GM19328 (cell line): ENCODE data around the gene NEDD4.
"Not testable (repeated sequence)": the region's sequence is repeated elsewhere in the genome, so short reads cannot be mapped to it uniquely, and the experiment has no call there.

Experiments
- ATAC-seq: cut with Tn5 transposase; IDR thresholded peaks from one replicate; pipeline ENCODE4 v1.9.1; 2021; ENCODE audit warnings: mild to moderate bottlenecking, moderate library complexity; ENCODE audit not compliant: unreplicated experiment

Gene NEDD4

GRCh38 chr15:55993111-55993803, at the start of gene NEDD4:
Gene NEDD4, minus strand, starts transcription at chr15:55993612. Its CDS starts 57 bp downstream, at chr15:55993555.
- peak; percentile 86 for ATAC-seq

DNA sequence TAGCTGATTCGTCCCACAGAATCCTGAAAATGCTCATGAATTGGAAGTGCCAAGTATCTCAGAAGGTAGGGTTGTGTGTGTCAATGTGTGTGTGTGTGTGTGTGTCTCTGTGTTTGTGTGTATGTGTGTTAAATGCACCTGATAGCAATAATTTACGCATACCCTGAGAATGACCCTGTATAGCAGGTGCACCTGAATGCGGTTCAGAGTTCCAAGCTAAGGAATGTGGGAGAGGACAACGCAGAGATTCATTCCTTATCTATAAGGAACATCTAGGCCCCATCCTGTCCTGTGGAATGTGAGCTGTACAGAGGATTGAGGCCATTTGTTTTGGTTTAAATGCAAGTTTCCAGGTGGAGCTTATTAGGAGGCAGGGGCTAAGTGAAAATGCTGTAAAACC, 49.1 kb upstream of the NEDD4 start:
- ATAC-seq: no peak

DNA sequence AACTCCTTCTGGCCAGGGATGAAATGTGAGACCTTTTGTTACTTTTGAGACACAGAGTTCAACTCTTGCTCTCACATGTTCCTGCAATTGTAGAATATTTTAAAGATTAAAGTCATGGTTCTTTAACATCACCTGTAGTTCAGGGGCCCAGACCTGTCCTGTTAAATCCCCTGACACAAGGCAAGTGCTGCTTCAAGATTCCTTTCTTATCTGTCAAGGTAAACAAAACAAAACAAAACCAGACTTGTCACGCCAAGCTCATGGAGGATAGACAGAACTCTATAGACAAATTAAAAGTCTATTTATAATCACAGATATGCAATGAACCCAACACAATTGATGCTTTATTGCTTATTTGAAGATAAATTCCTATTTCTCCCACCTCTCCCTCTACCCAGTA, 48.6 kb upstream of the NEDD4 start:
- no peak for ATAC-seq

GRCh38 chr15:56040081-56041035, 46.9 kb upstream of the NEDD4 start:
- ATAC-seq: no peak

GRCh38 chr15:56038707-56039106, 45.3 kb upstream of the NEDD4 start:
- no peak for ATAC-seq

DNA sequence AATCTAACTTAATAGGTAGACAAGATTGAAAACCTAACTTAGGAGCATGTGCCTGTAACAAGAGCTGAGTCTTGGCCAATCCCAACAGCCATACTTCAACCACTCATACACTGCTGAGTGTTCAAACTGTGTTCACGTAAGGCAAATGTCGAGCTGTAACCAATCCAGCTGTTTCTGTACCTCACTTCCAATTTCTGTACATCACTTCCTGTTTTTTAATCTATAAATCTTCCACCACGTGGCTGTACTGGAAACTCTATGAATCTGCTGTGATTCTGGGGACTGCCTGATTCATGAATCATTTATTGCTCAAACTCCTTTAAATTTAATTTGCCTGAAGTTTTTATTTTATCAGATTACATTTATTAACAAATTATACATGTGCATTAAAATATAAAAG, 44.6 kb upstream of the NEDD4 start:
- no peak for ATAC-seq

GRCh38 chr15:56036546-56037067, 43.2 kb upstream of the NEDD4 start:
- ATAC-seq: no peak

GRCh38 chr15:56035166-56035565, 41.8 kb upstream of the NEDD4 start:
- ATAC-seq: no peak

DNA sequence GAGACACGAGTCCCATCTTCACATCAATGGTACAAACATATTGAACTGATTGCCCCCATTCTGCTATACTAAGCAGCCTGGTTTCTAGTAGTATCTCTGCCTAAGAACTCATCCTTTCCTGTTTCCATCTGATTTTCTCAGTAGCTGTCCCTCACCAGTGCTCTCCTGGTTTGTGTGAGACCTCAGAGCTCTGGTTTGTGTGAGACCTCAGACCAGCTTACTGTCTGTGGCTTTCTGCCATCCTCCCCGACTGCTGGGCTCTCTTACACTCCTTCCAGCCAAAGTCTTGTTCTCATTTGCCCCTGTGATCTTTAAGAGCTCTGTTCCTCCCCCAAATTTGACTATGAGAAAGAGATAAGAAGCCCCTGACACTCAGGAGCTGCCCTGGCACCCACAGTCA, 41.1 kb upstream of the NEDD4 start:
- no peak for ATAC-seq

DNA sequence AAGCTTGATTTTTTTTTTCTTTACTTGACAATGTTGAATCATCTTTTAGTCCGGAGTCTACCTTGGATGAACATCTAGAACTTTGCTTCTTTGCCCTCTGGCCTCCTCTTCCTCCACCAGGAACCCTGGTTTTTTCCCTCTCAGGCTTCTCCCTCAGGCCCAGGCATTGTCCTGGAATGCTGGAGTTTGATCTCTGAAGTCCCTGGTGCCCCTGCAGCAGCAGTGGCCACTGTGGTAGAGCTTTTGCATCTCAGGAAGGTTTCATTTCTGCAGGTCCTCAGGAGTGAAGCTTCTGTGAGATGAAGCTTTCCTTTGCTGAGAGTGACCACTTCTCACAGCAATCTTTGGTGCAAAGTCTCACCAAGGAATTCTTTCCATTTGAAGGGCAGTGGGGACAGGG, 39.0 kb upstream of the NEDD4 start:
- ATAC-seq: no peak

DNA sequence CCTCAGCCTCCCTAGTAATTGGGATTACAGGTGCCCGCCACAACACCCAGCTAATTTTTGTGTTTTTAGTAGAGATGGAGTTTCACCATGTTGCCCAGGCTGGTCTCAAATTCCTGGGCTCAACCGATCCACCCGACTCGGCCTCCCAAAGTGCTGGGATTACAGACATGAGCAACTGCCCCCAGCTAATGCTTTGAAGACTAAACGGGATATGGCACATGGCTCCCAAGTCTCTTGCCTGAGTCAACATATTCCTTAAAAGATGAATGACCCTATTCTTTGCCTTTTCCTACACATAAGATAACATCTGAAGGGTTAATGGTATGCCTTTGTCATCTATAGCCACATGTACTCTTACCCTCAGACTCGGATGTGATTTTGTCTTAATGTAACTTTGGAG, 38.4 kb upstream of the NEDD4 start:
- ATAC-seq: no peak

DNA sequence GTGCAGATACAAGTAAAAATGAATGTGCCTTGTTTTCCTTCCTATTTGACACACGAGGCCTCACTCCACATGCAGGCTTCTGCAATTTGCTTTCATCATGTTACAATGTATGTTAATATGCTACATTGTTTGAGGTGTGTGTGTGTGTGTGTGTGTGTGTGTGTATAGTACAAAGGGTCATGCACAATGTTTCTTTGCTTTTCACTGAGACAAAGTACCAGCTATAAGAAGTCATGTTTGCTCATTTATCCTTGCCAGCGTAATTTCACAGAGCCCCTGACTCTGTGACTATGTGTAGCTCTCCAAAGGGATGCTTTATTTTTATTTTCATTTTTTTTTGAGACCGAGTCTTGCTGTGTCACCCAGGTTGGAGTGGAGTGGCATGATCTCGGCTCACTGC, 38.0 kb upstream of the NEDD4 start:
- no peak for ATAC-seq

- no peak for ATAC-seq
Measured at GRCh38 chr15:56028430-56028829, 35.0 kb upstream of the NEDD4 start.

GRCh38 chr15:56023160-56023559, 29.7 kb upstream of the NEDD4 start:
- not testable (repeated sequence) for ATAC-seq

DNA sequence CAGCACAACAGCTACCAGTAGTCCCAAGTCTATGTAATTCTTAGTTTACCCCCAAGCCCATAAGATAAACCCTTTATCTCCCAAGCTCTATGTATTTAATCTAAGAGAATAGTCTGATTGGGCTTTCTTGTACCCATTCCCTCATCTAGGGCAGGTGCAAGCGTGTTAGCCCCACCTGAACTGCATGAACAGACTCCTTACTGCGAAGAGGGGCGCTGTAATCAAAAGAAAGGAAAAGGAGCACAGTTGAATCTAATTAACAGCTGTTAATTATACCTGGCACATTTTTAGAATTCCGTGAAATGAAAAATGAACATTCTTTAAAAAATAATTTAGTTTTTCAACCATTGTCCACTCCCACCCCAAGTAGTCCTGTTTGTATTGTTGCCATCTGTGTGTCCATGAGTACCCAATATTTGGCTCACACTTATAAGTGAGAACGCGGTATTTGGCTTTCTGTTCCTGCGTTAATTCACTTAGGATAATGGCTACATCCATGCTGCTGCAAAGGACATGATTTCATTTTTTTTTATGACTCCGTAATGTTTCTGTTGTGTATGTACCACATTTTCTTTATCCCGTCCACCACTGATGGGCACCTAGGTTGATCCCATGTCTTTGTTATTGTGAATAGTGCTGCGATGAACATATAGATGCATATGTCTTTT, 26.5 kb upstream of the NEDD4 start:
- no peak for ATAC-seq

DNA sequence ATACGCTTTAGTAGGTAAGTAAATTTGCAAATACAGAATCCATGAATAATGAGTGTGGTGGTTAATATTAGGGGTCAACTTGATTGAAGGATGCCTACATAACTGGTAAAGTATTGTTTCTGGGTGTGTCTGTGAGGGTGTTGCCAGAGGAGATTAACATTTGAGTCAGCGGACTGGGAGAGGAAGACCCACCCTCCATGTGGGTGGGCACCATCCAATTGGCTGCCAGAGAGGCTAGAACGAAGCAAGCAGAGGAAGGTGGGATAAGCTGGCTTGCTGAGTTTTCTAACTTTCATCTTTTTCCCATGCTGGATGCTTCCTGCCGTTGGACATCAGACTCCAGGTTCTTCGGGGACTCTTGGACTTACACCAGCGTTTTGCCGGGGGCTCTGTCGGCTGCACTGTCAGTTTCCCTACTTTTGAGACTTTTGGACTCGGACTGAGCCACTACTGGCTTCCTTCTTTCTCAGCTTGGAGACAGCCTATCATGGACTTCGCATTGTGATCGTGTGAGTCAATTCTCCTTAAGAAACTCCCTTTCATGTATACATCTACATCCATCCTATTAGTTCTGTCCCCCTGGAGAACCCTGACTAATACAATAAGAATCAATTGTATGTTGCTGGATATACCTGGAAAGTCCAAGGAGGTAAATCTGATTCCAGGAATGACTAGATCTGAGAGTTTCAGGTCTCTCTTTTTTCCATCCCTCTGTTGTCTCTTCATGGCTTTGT, 25.8 kb upstream of the NEDD4 start:
- no peak for ATAC-seq

- no peak for ATAC-seq
Measured at GRCh38 chr15:56017920-56018319, 24.5 kb upstream of the NEDD4 start.

GRCh38 chr15:56017511-56017910, 24.1 kb upstream of the NEDD4 start:
- no peak for ATAC-seq

DNA sequence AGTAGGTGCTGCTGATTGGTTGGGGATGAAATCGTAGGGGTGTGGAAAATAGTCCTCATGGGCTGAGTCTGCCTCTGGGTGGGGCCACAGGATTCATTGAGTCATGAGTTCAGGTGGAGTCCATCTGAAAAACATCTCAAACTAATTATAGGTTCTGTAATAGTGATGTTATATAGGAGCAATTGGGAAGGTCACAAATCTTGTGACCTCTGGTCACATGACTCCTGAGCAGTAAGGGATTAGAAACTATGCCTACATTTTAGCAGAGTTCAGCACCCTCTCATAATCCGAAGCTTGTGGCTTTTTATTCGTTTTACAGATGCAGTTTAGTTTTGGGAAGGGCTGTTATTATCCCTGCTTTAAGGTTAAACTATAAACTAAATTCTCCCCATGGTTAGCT, 22.9 kb upstream of the NEDD4 start:
- ATAC-seq: no peak

DNA sequence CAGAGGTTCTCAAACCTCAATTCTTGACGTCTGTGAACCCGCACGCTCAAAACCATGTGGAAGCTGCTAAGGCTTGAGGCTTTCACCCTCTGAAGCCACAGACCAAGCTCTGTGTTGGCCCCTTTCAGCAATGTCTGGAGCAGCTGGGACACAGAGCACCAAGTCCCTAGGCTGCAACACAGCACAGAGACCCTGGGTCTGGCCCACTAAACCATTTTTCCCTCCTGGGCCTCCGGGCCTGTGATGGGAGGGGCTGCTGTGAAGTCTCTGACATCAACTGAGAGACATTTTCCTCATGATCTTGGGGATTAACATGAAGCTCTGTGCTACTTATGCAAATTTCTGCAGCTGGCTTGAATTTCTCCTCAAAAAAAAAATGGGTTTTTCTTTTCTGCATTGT, 21.3 kb upstream of the NEDD4 start:
- ATAC-seq: no peak

- not testable (repeated sequence) for ATAC-seq
Measured at GRCh38 chr15:56007053-56007452, 13.6 kb upstream of the NEDD4 start.
